OCI-LY1 (cell line): Measurements from ENCODE around the gene GTF2B.

Experiments used
- EZH2 ChIP-seq: fragments of 200-600 bp; sonication (generic), shearing (Covaris generic); IDR thresholded peaks from 2 replicates; pipeline ENCODE4 v1.8.0; 2017; ENCODE audit warnings: borderline replicate concordance, mixed run types, mild to moderate bottlenecking, antibody characterized with exemption, low read length, moderate library complexity, mixed read lengths
- TF ChIP-seq, protein P1 (sequence below): fragments of 200-600 bp; sonication (generic), shearing (Covaris generic); IDR thresholded peaks from 2 replicates; pipeline ENCODE4 v1.5.1; 2017; ENCODE audit warnings: mild to moderate bottlenecking, antibody characterized with exemption, low read length, moderate library complexity, mixed read lengths

DNA sequence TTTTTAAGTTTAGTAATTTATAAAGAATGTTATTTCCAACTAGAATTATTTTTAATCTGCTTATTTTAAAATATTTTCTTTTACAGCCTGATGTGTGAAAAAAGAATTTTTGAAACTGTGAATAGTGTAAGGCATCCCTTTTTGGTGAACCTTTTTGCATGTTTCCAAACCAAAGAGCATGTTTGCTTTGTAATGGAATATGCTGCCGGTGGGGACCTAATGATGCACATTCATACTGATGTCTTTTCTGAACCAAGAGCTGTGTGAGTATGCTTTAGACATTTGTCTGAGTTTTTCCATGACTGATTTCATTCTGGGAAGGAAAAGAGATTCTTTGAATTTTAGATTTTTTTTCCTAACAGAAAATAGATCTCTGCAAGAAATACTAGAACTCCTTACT, 77.9 kb downstream of the GTF2B start:
- TF ChIP-seq, protein P1, sequence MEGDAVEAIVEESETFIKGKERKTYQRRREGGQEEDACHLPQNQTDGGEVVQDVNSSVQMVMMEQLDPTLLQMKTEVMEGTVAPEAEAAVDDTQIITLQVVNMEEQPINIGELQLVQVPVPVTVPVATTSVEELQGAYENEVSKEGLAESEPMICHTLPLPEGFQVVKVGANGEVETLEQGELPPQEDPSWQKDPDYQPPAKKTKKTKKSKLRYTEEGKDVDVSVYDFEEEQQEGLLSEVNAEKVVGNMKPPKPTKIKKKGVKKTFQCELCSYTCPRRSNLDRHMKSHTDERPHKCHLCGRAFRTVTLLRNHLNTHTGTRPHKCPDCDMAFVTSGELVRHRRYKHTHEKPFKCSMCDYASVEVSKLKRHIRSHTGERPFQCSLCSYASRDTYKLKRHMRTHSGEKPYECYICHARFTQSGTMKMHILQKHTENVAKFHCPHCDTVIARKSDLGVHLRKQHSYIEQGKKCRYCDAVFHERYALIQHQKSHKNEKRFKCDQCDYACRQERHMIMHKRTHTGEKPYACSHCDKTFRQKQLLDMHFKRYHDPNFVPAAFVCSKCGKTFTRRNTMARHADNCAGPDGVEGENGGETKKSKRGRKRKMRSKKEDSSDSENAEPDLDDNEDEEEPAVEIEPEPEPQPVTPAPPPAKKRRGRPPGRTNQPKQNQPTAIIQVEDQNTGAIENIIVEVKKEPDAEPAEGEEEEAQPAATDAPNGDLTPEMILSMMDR: no peak
- TF ChIP-seq EZH2: no peak
